ENCODE results near the gene STAC3. TPM values are rescaled to one million over a fixed set of nuclear protein-coding genes. Genes with fewer than 3 reads are reported as not detected.

STAC3 gene
- total and polyA plus RNA-seq, 2 of the 8 experiments (the other 6 are each of a cell fraction or from before 2014, with no cell fraction given) = 0.70 to 1.3 TPM

DNA sequence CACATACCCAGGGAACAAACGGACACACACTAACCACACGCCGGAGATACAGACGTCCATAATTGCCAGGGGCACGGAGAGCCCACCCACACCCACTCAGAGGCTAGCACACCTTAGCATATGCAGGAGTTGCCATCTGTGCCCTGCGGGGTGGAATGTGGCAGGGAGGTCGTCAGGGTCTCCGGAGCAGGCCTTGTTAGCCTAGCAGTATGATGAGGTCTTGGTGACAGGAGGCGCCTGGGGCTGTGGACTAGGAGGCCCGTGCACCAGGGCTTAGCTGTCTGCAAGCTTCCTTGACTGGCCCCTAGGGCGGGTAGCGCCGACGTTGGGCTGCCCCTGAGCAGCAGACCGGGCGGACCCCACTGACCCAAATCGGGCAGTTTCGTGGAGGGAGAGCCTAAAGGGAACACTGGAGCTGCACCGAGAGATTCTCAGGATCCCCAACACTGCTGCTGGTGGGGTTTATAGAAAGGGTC is 10.0 kb downstream of the STAC3 start:
- H2AK5ac ChIP-seq (ENCODE audit: low read depth, low read length) = peak overlapping the region; percentile 87

More for the DNA sequence above, 10.0 kb downstream of the STAC3 start:
- H4K20me1 ChIP-seq (replicated peaks in 1 of 2; ENCODE audit: control insufficient read depth in 1 of 2, insufficient read depth in 2 of 2, low read length in 2 of 2) = peaks cover 9 to 14% of the 10 kb centered on the region in 2 experiments
- H4K8ac ChIP-seq (ENCODE audit: extremely low read depth, insufficient read depth, low read length) = no peak overlapping the region
- ChIA-PET CTCF (ENCODE audit: partially characterized antibody) (interaction anchor here (1.0 to 27.9 kb wide), 12 partner anchors 10 to 234 kb away, joined by 3 to 726 read pairs (median 7); partner anchors contain the start of genes GLI1, INHBE, NXPH4 and SHMT2), POLR2A (ENCODE audit: partially characterized antibody) (interaction anchor here (0.7 to 23.7 kb wide), 15 partner anchors 8 to 278 kb away, joined by 3 to 852 read pairs (median 4); partner anchors contain the start of genes INHBE, LRP1, NXPH4 and SHMT2)
- no peak overlapping the region for H3K9ac ChIP-seq (replicated peaks in 1 of 4; ENCODE audit: extremely low read depth in 1 of 4, low read depth in 3 of 4, low read length in 3 of 4)
- peak in 1 of 3 experiments; percentile 19; a peak in 1 of 4 replicates for TF ChIP-seq CTCF (IDR thresholded peaks at IDR 0.05; ENCODE audit: control extremely low read depth in 1 of 3, insufficient read depth in 1 of 3, low read depth in 1 of 3, low read length in 3 of 3)
- no peak for TF ChIP-seq PHF8 (conservative IDR thresholded peaks at IDR 0.05; ENCODE audit: low read depth, low read length)
- TF ChIP-seq SAP30 (IDR thresholded peaks at IDR 0.05; ENCODE audit: insufficient read depth, insufficient replicate concordance, low read length) = no peak
- H4K5ac ChIP-seq (ENCODE audit: insufficient read length, low read depth, low read length) = no peak overlapping the region
- H3K23me2 ChIP-seq (ENCODE audit: low read depth, low read length) = peaks cover 26% of the 10 kb centered on the region
- peak overlapping the region; percentile 42 to 67 (median 46); a peak in 6 of 8 replicates for H3K4me3 ChIP-seq (ENCODE audit: extremely low read depth in 1 of 4, insufficient read depth in 2 of 4, low read depth in 3 of 4, low read length in 4 of 4)
- no peak overlapping the region for H3K56ac ChIP-seq (replicated peaks; ENCODE audit: insufficient read length, low read depth, low read length)
- H2BK15ac ChIP-seq (ENCODE audit: low read length) = peak overlapping the region; percentile 72; the same call in 1 of the 2 replicates
- H3K23ac ChIP-seq (ENCODE audit: insufficient read length) = no peak overlapping the region
- no peak overlapping the region for H2AFZ ChIP-seq (ENCODE audit: low read length)
- no peak overlapping the region for H2BK20ac ChIP-seq (ENCODE audit: low read length)
- peaks cover 59 to 78% (median 73%) of the 10 kb centered on the region in 4 experiments for H3K27me3 ChIP-seq (replicated peaks in 1 of 4; ENCODE audit: control insufficient read depth in 3 of 4, extremely low read depth in 1 of 4, insufficient read depth in 3 of 4, low read length in 3 of 4)
- H2BK12ac ChIP-seq (ENCODE audit: low read depth, low read length) = peak overlapping the region; percentile 71; the same call in 1 of the 2 replicates
- H3K79me1 ChIP-seq (ENCODE audit: low read depth, low read length) = no peaks in the 10 kb centered on the region
- no peaks in the 10 kb centered on the region for H3K79me2 ChIP-seq (ENCODE audit: control insufficient read depth in 1 of 2, insufficient read depth in 2 of 2, low read length in 2 of 2)
- no peak overlapping the region for H3K14ac ChIP-seq (ENCODE audit: insufficient read length)
- no peaks in the 10 kb centered on the region for H3K9me3 ChIP-seq (ENCODE audit: insufficient read depth in 2 of 2, low read depth in 1 of 2, low read length in 1 of 2)
- H2BK120ac ChIP-seq (replicated peaks; ENCODE audit: low read depth, low read length) = no peak overlapping the region
- no peak overlapping the region for H3K27ac ChIP-seq (ENCODE audit: low read depth, low read length)
- H3K4me2 ChIP-seq (ENCODE audit: insufficient read depth in 1 of 2, low read depth in 2 of 2, low read length in 2 of 2) = peak overlapping the region; percentile 89 to 91
- no peak overlapping the region for H2BK5ac ChIP-seq (ENCODE audit: low read depth, low read length)
- H3K18ac ChIP-seq (ENCODE audit: extremely low read depth, low read length) = peak overlapping the region; percentile 87
- peaks cover 6 to 61% (median 37%) of the 10 kb centered on the region in 4 experiments; a peak in 6 of 7 replicates for H3K4me1 ChIP-seq (replicated peaks in 1 of 4; ENCODE audit: control insufficient read depth in 3 of 4, insufficient read depth in 4 of 4, low read length in 3 of 4)
- no peaks in the 10 kb centered on the region for H3K36me3 ChIP-seq (ENCODE audit: control insufficient read depth in 2 of 4, insufficient read depth in 4 of 4, low read length in 3 of 4)
- 9% methylated on average over 19 of the region's 19 CpGs; no CpG with 5 or more reads in 1 of the 2 experiments for WGBS, 2 experiments (ENCODE audit: extremely low coverage in 1 of 2, insufficient coverage in 1 of 2, insufficient read length in 1 of 2, insufficient replicate concordance in 2 of 2, low coverage in 1 of 2, low lambda C conversion rate in 2 of 2, missing lambda C conversion rate in 1 of 2)
- no peak overlapping the region for H4K91ac ChIP-seq (replicated peaks; ENCODE audit: insufficient read length, low read length)
- peak in 1 of 2 experiments; percentile 68 for DNase-seq (ENCODE audit: low read depth in 1 of 2, low spot score in 2 of 2)
- no peak for FAIRE-seq
- no peak overlapping the region for H3K4ac ChIP-seq (replicated peaks; ENCODE audit: insufficient read length, low read depth, low read length)
